Heart left ventricle (tissue), 13 donors: ENCODE results near the gene STRADB.

Source experiments
- POLR2A ChIP-seq, 2 donors: fragments of 450-650 bp; IDR thresholded peaks; one replicate each; pipeline ENCODE4 v1.6.1; 2017; ENCODE audit warnings: antibody characterized with exemption in 2 of 2, mild to moderate bottlenecking in 2 of 2, moderate library complexity in 2 of 2
- TF ChIP-seq, protein P1 (sequence below), 12 donors: fragments of 200-600 bp; sonication (generic) in 4 of 12; IDR thresholded peaks; one replicate each; pipeline versions ENCODE4 v1.5.0 to v1.8.0; 2018 to 2022; ENCODE audit warnings: antibody characterized with exemption in 12 of 12, mild to moderate bottlenecking in 5 of 12
- donor health status: ischemic (EF 13 %, LVEDD 7.1; RV severe dilation, severe dysfunction).
- donor health status: DM: no; HTN: yes; CAD: no.
- donor health status: DM: no; HTN: no; CAD: no.
- donor health status: ischemic (EF 25% LVEDD 6.9; RV normal size, moderate dysfunction).
- donor health status: ischemic (EF 25% LVEDD 5.7; RV mildly dilated, moderate dysfunction).
- donor health status: ischemic (EF 35%, LVEDD 5.7; RV mildly dilated, moderate dysfunction).
- donor health status: nonischemic (EF 11% LVEDD 7.7; RV severe dilation, severe dysfunction).
- donor health status: DM: yes; HTN: yes; CAD: no.
- donor health status: PGD.
- donor health status: ischemic (EF 29% LVEDD 5.4; RV normal size, mild dysfunction).
- donor health status: nonischemic (EF 23%, LVEDD 6.1; RV moderate dilation, normal function).

DNA sequence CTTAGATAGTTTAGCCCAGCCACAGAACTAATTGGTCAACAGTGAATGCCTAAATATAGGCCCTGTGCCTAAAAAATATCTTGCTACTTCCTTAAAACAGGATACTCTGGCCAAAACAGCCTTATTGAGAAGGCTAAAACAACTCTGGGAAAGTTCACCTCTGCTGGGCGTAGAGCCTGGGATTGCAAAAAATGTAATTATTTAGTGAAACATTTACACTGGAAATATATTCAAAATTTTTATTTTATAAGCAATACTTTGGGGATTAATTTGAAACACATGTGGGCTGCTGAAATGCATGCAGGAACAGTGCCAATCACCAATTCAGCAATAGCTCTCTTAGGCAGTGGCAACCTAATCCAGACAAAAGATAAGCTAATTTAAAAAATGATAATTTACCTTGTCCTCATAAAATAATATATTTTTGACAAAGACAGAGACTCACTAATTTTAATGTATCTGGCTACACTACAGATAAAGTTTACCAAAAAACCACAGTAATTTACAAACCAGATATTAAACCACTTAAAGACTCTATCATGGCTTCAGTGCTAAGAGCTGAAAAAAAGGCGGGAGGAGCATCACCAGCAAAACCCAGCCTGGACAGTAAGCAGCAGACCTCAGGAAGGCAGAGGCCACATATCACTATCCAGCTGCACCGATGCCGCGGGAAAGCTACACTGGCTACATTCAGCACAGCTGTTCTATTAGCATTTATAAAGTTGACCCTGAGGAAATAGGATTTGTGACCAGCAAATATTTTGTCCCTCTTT is 18.7 kb upstream of the STRADB start:
- TF ChIP-seq, protein P1, sequence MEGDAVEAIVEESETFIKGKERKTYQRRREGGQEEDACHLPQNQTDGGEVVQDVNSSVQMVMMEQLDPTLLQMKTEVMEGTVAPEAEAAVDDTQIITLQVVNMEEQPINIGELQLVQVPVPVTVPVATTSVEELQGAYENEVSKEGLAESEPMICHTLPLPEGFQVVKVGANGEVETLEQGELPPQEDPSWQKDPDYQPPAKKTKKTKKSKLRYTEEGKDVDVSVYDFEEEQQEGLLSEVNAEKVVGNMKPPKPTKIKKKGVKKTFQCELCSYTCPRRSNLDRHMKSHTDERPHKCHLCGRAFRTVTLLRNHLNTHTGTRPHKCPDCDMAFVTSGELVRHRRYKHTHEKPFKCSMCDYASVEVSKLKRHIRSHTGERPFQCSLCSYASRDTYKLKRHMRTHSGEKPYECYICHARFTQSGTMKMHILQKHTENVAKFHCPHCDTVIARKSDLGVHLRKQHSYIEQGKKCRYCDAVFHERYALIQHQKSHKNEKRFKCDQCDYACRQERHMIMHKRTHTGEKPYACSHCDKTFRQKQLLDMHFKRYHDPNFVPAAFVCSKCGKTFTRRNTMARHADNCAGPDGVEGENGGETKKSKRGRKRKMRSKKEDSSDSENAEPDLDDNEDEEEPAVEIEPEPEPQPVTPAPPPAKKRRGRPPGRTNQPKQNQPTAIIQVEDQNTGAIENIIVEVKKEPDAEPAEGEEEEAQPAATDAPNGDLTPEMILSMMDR (IDR thresholded peaks at IDR 0.05) = no peak
- no peak for TF ChIP-seq POLR2A (IDR thresholded peaks at IDR 0.05)
